GM19468 (cell line): ENCODE data around the gene NOA1.
"Not testable (repeated sequence)": the region's sequence is repeated elsewhere in the genome, so short reads cannot be mapped to it uniquely, and the experiment has no call there.

Source experiments
- ATAC-seq: cut with Tn5 transposase; IDR thresholded peaks from one replicate; pipeline ENCODE4 v1.9.1; 2021; ENCODE audit warnings: mild to moderate bottlenecking, moderate library complexity, moderate number of reproducible peaks; ENCODE audit not compliant: unreplicated experiment; ENCODE audit errors: extremely low read depth

NOA1 gene

GRCh38 chr4:56961107-56961500 is 16.3 kb downstream of the NOA1 start:
- ATAC-seq, result no peak

GRCh38 chr4:56959100-56959499 is 18.3 kb downstream of the NOA1 start:
- ATAC-seq, result no peak

GRCh38 chr4:56958111-56958517 is 19.3 kb downstream of the NOA1 start:
- ATAC-seq, result no peak

- no peak for ATAC-seq
Measured at GRCh38 chr4:56953680-56954520, 23.5 kb downstream of the NOA1 start.

GRCh38 chr4:56941403-56941802 is 36.0 kb downstream of the NOA1 start:
- ATAC-seq, result no peak

GRCh38 chr4:56940971-56941370 is 36.4 kb downstream of the NOA1 start:
- no peak for ATAC-seq

GRCh38 chr4:56940403-56940802 is 37.0 kb downstream of the NOA1 start:
- no peak for ATAC-seq

GRCh38 chr4:56939826-56940225 is 37.6 kb downstream of the NOA1 start:
- not testable (repeated sequence) for ATAC-seq

- ATAC-seq, result no peak
Measured at GRCh38 chr4:56937262-56937661, 40.1 kb downstream of the NOA1 start.

- ATAC-seq, result no peak
Measured at GRCh38 chr4:56931924-56932323, 45.5 kb downstream of the NOA1 start.

- ATAC-seq, result no peak
Measured at GRCh38 chr4:56930638-56931037, 46.8 kb downstream of the NOA1 start.

- ATAC-seq, result no peak
Measured at GRCh38 chr4:56927196-56927595, 50.2 kb downstream of the NOA1 start.

- ATAC-seq, result not testable (repeated sequence)
Measured at GRCh38 chr4:56914977-56915376, 62.4 kb downstream of the NOA1 start.

GRCh38 chr4:56914336-56914735 is 63.1 kb downstream of the NOA1 start:
- no peak for ATAC-seq
